NCI-H1436 (cell line): ENCODE data around the gene DFFB.

Experiments used
- DNase-seq: peaks from one replicate; lab custom pipeline; 2025; lab: John Stamatoyannopoulos, UW

The DFFB gene

DNA sequence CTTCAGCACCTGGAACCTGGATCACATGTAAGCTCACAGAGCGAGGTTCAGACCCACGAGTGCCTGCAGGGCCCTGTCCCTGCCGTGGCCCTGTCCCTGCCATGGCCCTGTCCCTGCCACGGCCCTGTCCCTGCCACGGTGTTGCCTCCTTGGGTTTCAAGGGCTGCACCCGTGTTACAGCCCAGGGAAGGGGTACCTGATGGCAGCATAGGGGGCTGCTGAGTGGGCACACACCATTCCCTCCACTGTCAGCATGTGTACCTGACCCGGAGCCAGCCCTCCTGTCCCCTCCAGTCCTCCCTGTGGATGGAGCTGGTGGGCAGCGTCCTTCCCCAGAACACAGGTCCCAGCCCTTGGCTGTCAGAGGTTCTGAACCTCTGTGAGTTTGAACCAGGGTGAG, 15.3 kb downstream of the DFFB start:
- no peak for DNase-seq

DNA sequence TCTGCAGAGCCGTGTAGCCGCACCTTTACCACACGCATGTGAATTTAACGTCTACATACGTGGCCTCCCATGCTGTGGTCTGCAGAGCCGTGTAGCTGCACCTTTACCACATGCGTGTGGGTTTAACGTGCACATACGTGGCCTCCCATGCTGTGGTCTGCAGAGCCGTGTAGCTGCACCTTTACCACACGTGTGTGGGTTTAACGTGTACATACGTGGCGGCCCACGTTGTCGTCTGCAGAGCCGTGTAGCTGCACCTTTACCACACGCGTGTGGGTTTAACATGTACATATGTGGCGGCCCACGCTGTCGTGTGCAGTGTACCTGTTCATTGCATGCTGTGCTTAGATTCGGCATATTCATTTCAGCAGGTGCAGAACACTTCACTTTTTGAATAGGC, 17.5 kb downstream of the DFFB start:
- no peak for DNase-seq

DNA sequence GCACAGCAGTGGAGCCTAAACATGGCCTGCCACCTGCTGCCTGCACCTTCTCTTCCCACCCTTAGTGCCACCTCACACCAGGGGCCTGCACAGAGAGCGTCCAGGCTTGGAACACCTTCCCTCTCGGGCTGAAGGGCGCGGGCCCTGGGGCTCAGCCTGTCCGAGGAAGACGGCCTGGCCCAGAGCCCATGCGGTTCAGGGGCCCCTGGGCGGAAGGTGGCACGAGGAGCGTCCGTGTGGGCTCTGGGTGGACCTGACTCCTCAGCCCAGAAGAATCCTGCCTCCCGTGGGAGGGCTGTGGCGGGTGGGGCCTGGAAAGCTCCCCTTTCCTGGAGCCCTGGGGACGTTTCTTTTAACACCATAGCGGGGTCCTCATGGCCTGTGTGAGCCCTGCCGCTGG, 19.4 kb downstream of the DFFB start:
- DNase-seq: no peak

DNA sequence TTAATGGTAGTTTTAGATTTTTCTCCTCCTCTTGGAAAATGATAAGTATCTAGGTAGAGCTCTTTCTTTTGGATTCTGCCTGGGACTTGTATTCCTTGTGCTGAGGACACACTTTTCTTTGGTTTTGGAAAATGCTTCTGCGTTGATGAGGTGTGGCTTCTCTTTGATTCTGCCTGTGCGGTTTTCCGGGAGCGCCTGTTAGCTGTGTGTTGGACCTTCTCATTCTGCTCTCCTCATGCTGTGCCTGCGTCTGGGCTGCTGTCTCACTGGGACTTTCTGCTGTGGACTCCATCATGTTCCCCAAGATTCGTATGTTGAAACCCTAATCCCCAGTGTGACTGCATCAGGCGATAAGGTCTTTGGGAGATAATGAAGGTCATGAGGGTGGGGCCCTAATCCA, 21.8 kb downstream of the DFFB start:
- no peak for DNase-seq

DNA sequence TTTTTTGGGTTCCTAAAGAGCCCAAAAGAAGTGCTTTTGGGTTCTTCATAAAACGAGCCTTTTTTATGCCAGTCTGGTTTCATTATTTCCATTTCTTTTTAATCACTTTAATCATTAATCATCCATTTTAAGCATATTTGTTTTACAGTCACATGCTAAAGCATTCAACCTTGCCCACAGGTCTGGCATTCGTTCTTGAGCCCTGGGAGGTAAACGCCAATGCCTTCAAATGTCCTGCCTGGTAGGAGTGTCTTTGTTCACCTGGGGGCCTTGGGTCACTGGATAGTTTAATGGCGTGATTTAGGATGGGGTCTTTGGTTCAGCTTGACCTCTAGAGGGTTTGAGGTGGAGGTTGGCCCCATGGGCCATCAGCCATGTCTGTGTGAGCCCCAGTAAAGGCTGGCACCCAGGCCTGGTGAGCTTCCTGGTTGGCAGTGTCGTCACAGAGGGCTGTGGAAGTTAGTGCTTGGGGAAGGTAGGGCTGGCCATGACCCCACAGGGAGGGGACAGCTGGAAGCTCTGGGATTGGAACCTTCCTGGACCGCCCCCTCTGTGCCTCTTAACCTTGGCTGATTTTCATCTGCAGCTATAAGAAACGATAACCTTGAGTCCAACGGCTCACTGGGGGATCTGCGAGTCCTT, 22.6 kb downstream of the DFFB start:
- DNase-seq: no peak

DNA sequence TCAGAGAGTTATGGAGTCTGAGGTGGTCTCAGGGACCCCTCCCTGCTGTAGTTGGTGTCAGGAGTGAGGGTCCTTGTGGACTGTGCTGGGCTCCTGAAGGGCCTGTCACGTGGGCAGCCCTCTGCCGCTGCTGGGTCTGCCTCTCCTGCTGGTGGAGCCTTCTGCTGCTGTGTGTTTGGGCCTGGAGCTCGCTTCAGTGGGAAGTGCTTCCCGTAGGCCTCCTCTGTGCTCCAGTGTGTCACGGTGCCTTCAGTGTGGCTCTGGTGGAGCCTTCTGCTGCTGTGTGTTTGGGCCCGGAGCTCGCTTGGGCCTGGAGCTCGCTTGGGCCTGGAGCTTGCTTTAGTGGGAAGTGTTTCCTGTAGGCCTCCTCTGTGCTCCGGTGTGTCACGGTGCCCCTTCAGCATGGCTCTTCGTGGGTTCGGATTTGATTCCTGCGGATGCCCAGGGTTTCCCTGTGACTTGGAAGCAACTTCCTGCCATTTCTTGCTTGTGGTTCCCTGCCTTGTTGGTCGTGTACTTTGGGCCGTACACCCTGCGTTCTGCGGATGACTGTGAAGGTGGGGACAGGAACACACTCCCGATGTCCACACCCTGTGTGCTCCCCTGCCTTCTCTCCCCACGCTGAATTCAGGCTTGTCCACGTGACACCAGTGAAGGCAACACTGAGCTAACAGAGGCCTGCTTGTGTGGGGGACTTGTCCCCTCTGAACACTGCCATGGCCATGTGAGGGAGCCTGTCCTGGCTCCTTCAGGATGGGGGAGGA, 23.3 kb downstream of the DFFB start:
- no peak for DNase-seq

DNA sequence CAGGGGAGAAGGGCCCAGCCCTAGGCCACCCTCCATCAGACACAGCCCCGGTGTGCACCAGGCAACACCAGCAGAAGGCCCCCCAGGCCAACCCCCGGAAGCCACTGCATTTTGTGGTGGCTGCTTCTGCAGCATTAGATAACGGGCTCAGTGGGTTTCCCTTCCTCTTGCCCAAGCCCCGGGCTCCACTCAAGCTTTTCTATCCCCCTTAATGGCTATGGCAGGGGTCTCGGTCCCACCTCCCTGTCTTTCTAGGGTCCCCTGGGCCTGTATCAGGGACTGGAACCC, 23.9 kb downstream of the DFFB start:
- DNase-seq: no peak

DNA sequence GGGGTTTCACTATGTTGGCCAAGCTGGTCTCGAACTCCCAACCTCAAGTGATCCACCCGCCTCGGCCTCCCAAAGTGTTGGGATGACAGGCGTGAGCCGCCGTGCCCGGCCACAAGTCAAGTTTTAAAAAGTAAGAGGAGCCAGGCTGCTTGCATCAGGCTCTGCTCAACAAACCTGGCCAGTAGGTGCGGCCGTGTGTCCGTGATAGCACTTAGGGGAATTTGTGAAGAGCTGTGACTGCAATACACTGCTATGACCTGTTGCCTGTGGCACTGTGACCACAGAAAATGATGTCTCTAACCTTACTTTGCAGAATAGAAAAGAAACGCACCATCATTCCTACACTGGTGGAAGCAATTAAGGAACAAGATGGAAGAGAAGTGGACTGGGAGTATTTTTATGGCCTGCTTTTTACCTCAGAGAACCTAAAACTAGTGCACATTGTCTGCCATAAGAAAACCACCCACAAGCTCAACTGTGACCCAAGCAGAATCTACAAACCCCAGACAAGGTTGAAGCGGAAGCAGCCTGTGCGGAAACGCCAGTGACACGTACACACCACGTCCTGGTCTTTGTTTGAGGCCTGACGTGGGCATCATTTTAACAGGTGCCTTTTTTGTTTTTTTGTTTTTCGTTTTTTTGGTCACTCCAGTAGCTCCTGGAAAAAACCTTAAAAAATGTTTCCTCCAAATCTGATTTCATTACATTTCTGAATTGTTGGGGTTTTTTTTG, 26.1 kb downstream of the DFFB start:
- DNase-seq: no peak

DNA sequence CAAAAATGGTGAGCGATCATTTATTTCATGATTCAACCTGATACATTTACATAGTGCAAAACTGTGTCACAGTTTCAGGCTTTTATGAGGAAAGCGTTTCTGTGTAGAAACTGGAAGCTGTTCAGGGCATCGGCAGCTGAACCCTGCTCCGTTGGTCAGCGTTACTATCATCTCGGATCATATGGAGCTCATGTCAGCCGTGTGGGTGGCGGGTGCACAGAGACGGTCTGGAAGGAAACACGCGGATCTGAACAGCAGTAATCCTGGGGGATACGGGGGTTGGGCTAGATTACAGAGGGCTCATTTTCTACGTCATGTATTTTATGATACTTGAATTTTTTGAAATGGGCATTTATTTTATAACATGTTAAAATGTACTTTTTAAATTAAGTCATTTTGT, 27.7 kb downstream of the DFFB start:
- DNase-seq: no peak

DNA sequence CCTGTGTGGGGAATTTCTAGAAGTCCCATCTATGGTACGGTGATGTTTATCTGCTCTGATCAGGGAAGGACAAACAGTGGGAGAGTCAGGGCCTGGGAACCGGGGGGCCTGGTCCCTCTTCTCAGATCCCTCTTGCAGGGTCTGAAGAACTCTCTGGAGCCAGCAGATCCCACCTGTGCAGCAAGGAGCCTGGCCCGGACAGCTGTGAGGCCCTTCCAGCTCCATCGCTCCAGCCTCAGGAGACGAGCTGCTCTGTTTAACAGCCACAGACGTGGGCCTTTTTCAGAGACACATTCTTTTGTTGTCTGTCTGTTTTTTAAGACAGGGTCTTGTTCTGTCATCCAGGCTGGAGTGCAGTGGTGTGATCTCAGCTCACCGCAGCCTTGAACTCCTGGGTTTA, 28.3 kb downstream of the DFFB start:
- DNase-seq: no peak

DNA sequence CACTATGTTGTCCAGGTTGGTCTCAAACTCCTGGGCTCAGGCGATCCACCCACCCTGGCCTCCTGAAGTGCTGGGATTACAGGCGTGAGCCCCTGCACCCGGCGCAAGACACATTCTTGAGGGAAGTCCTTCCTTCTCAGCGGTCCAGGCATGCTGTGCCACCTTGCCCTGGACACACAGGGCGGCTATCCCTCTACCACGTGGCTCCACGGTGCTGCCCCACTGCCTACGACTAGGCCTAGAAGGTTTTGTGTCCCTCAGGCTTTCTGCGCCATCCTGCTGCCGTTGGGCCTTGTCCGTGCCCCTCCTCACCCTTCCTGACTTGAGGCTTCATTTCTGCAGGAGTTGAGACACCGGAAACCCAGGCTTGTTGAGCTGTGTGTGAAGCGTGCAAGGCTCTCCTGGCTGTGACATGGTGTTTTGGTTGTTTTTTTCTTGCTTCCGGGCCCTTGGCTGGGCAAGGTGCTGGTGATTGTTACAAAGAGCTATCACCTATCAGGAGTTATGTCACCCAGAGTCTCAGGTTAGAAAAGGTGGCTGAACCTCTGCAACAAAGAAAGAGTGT, 28.9 kb downstream of the DFFB start:
- no peak for DNase-seq

DNA sequence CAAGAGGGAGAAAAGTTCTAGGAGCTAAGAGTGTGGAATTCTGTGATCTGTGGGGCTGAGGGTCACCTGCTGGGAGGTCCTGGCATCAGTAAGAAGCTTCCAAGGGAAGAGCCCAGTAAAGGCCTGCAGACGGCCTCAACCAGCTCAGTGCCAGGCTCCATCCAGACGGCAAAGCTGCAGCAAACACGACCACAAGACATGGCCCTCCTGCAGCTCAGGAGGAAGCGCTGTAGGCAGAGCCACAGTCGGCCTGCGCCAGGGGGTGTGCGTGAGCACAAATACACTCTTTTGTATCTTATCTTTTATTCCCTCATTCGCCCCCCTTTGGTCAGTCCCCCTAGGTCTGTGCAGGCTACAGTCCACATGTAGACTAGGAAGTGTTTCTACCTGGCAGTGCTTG, 29.4 kb downstream of the DFFB start:
- DNase-seq: no peak

DNA sequence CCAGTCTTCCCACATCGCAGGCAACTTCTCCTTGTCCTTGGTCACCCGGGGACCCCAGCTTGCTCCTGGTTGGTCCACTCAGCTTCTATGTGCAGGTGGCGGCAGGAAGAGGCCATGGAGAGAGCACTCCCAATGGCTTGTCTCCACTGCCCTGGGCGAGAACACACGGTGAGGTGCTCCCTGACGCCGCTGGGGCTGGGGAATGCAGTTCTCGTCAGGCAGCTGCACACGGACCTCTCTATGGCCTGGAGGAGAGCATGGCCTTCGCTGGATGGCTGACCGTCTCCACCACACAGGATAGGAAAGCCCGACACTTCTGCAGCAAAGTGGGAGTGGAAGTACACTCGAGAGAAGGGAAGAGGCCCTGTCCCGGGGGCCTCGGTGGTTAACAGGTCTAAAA, 31.0 kb downstream of the DFFB start:
- DNase-seq: no peak

DNA sequence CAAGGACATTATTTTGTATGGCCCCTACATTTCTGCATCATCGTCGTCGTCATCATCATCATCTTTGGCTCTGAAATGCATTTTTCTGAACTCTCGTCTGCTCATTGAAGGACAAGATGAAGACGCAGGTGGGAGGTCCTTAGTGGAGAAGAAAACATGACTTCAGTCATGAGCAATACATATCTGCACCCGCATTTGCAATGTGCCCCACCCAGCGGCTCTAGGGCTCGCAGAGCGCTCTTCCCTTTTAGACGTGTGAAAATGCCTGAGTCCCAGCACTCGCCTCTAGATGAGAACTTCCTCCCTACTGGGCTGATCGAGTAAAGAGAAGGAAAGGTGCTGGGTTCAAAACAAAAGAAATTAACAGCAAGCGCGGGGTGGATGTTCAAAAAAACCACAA, 32.7 kb downstream of the DFFB start:
- DNase-seq: no peak

DNA sequence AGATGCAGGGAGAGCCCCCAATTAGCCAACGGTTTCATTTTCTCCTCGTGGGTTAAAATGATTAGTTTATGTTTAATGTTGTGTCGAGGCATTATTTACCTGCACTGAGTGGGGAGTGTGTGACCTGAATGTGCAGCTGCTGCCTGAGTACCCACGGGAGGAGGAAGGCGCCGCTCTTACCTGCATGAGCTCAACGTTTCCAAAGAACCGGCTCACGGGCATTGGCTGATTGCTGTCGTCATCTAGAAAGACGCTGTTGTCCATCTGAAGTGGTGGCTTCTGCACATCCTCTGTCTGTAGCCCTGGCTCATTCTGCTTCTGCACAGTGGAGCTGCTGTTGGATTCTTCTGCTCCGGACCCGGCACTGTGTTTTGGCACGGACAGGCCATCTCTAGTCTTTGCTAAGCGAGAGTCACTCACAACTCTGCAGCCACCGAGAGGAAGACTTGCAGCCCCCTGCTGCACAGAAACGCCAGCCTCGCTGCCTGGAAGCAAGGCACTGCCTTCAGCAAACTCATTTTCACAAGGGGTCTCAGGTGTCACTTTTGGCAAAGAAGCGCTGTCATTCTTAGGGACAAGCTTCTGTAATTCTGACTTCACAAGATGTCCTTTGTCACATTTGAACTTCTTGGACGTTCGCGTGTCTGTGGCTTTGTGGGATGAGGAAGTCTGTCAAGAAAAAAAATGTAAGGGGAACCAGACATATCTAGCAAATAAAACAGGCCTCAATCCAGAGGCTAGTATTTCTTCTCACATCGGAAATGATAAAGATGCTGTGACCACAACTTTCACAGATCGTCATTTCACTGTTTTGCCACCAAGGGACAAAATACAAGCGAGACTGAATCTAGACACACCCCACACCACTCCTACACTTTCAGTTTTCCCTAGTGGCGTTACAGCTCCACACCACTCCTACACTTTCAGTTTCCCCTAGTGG, 33.4 kb downstream of the DFFB start:
- no peak for DNase-seq

DNA sequence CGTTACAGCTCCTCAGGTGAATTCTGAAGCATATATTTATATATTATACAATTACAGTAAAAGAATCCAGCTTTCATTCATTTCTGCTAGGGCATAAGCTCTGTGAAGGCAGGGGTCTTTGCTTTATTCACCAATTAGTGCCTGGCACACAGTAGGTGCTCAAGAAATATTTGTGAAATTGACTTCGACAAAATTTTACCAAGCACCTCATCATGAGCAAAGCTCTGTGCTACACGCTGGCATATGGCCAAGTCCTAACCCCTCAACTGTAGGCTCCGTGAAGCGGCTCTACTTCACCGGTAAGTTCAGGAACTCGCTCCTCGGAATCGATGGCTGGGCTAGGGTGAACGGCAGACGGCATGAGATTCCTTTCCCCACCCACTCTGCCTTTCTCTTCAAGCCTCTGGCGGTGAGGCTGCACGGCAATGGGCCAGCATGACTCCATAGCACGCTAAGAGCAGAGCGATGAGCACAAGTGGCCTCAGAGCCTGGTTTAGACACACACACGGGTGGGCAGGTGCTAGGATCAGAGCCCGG, 34.1 kb downstream of the DFFB start:
- DNase-seq: no peak

DNA sequence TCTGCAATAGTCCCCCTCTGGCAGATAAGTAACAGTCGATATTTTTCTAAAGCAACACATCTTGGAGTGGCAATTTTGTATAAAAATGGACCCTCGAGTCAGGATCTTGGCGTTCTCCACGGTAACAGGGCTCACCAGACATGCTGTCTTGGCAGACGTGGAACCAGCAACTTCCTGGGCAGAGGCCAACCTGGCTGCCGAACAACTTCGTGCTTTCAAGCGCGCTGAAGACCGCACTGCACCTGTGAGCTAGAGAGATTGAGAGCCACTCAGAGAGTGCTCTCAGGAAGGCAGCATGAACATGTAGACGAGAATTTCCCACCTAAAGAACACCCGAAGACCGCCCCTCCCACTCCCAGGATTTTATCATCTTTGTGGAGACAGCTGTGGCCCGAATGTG, 35.5 kb downstream of the DFFB start:
- no peak for DNase-seq

DNA sequence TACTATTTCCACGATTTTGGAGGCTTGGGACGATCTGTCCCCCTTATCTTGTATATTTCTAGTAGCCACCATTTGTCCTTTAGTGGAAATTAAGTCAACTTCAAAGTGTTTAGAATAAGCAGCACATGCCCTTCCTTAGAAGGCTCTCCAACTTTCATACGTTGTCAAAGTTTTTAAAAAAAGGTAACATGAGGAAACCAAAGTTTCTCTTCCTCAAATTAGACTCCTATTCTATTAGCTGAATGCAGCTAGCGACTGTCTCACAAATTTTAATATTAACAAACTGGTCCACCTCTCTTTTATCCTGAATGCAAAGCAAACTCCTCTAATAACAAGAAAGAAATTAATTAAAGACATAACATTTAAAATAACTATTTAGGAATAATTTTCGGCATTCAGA, 35.9 kb downstream of the DFFB start:
- no peak for DNase-seq

DNA sequence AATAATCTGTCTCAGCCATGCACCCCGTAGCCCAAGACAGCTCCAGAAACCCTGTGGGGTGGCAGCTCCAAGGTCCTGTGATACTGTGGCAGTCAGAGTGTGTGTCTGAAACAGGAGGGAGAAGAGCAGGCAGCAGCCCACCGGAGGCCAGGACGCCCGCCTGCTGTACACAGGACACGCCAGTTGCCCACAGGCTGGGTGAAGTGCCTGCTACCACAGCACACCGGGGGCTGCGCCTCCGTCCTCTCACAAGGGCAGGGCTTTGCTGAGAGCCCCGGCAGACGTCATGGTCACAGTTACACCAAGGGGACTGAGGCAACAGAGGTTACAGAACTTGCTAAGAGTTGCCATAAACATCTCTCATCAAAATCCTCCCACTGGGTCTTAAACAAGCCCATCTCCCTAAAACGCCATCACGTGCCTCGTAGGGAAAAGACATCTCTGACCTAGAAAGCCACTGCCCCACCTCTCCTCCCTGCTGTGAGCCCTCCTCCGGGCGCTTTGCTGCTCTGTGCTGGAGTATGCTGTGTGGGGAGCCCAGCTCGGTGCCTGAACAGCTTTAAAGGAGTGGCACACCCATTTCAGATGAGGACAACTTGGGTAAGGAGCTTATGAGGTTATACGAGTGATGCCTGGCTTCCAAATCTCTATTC, 37.5 kb downstream of the DFFB start:
- DNase-seq: no peak

DNA sequence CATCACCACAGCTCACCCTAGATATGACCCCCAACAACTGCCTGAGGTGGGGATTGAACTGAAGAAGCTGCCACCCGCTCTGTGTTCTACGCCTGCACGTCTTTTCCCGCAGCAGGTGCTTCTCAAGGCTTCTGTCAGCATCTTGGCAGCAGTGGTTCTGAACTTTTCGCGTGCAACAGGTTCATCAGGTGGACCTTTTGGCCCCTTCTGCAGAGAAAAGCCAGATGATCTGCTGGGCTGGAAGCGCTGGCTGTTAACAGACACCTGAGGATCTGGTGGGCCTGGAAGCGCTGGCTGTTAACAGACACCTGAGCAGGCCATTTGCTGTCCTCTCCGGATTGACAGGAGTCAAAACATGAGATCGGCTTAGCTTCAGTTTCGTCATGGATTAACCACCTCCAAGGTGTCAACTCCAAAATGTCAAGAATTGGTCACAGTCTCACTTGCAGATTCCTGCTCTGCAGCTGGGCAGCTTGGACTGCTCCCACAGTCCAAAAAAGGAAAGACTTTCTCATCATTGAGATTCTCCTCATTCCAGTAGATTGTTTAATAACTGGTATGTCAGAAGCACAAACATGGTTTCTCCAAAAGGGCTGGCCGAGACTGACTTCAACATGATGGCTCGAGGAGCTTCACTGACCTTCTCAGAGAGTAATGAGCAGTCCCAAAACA, 38.1 kb downstream of the DFFB start:
- no peak for DNase-seq

DNA sequence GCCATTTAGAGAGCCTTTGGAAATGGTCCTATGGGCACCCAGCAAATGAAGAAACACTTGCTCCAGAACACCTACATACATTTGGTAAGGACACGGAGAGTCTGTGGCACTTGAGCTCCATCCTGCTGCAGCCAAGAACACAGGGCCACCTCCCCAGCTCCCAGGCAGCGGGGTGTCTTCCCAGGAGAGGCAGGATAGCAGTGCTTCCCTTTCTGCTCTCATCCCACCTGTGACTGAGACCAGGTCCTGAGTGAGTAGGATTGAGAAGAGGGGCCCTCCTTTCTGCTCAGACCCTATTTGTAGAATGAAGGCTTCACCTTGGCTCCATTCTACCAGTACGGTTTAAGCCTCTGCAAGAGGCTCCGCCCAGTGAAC, 38.7 kb downstream of the DFFB start:
- DNase-seq: no peak
